Trophoblast cell (in vitro differentiated cells and primary cell): Measurements from ENCODE around the gene DOK5.

Experiments used
- DNase-seq, 2 donors: peaks; one replicate each; pipeline ENCODE4 v3.0.0-alpha.2; 2016
- H2AFZ ChIP-seq: 2 replicates; pipeline ENCODE4 v1.6.1; 2013; ENCODE audit warnings: low read length, moderate library complexity, mild to moderate bottlenecking; ENCODE audit not compliant: insufficient read depth, poor library complexity
- H2AK5ac ChIP-seq: 2 replicates; pipeline ENCODE4 v1.6.1; 2013; ENCODE audit warnings: mild to moderate bottlenecking, low read length
- H2BK120ac ChIP-seq: 2 replicates; pipeline ENCODE4 v1.6.1; 2013; ENCODE audit warnings: low read length, mild to moderate bottlenecking, moderate library complexity; ENCODE audit not compliant: insufficient read depth, poor library complexity
- H2BK12ac ChIP-seq: 2 replicates; pipeline ENCODE4 v1.6.1; 2013; ENCODE audit warnings: mild to moderate bottlenecking, low read length, moderate library complexity
- H2BK5ac ChIP-seq: 2 replicates; pipeline ENCODE4 v1.6.1; 2013; ENCODE audit warnings: low read length, low read depth, moderate library complexity, mild to moderate bottlenecking; ENCODE audit not compliant: poor library complexity
- H3K14ac ChIP-seq: 2 replicates; pipeline ENCODE4 v1.6.1; 2013; ENCODE audit warnings: mild to moderate bottlenecking, low read length
- H3K18ac ChIP-seq: 2 replicates; pipeline ENCODE4 v1.6.1; 2013; ENCODE audit warnings: mild to moderate bottlenecking, low read length
- H3K23ac ChIP-seq: 2 replicates; pipeline ENCODE4 v1.6.1; 2013; ENCODE audit warnings: low read length
- H3K27ac ChIP-seq: 2 replicates; pipeline ENCODE4 v1.5.1; 2013; ENCODE audit warnings: low read depth, mild to moderate bottlenecking, inconsistent platforms, low read length, moderate library complexity
- H3K27me3 ChIP-seq: 2 replicates; pipeline ENCODE4 v1.6.1; 2013; ENCODE audit warnings: inconsistent platforms, mild to moderate bottlenecking, low read length, moderate library complexity; ENCODE audit not compliant: insufficient read depth
- H3K36me3 ChIP-seq, 2 experiments: 1 replicate in 1 of 2; 2 replicates in 1 of 2; pipeline ENCODE4 v1.6.1; 2013; ENCODE audit warnings: low read length in 2 of 2, mild to moderate bottlenecking in 2 of 2, moderate library complexity in 1 of 2; ENCODE audit not compliant: insufficient read depth in 2 of 2, control insufficient read depth in 1 of 2
- H3K4ac ChIP-seq: 2 replicates; pipeline ENCODE4 v1.6.1; 2013; ENCODE audit warnings: low read depth, mild to moderate bottlenecking, low read length, moderate library complexity
- H3K4me1 ChIP-seq, 2 experiments: 1 replicate in 1 of 2; 2 replicates in 1 of 2; pipeline ENCODE4 v1.6.1; 2013; ENCODE audit warnings: low read length in 2 of 2, mild to moderate bottlenecking in 2 of 2, moderate library complexity in 1 of 2; ENCODE audit not compliant: insufficient read depth in 2 of 2, control insufficient read depth in 1 of 2
- H3K4me2 ChIP-seq: 2 replicates; pipeline ENCODE4 v1.6.1; 2013; ENCODE audit warnings: inconsistent platforms, mild to moderate bottlenecking, low read length, moderate library complexity
- H3K4me3 ChIP-seq: 2 replicates; pipeline ENCODE4 v1.5.1; 2013; ENCODE audit warnings: mild to moderate bottlenecking, low read depth, low read length, inconsistent platforms
- H3K79me1 ChIP-seq: one replicate; pipeline ENCODE4 v1.6.1; 2013; ENCODE audit warnings: low read length
- H3K79me2 ChIP-seq: 2 replicates; pipeline ENCODE4 v1.6.1; 2013; ENCODE audit warnings: low read length, mild to moderate bottlenecking; ENCODE audit not compliant: control insufficient read depth, insufficient read depth, poor library complexity
- H3K9ac ChIP-seq: 2 replicates; pipeline ENCODE4 v1.6.1; 2013; ENCODE audit warnings: mild to moderate bottlenecking, low read length
- H3K9me3 ChIP-seq: 2 replicates; pipeline ENCODE4 v1.6.1; 2013; ENCODE audit warnings: low read depth, mild to moderate bottlenecking, control low read depth, inconsistent platforms, low read length; ENCODE audit not compliant: insufficient read depth
- H4K12ac ChIP-seq: 2 replicates; pipeline ENCODE4 v1.6.1; 2013; ENCODE audit warnings: low read depth, mild to moderate bottlenecking, low read length, moderate library complexity
- H4K8ac ChIP-seq: 2 replicates; pipeline ENCODE4 v1.6.1; 2013; ENCODE audit warnings: low read depth, mild to moderate bottlenecking, low read length, moderate library complexity
- H4K91ac ChIP-seq: one replicate; pipeline ENCODE4 v1.6.1; 2013; ENCODE audit warnings: low read depth, mild to moderate bottlenecking, low read length, moderate library complexity
- WGBS: extraction: QIAGEN DNeasy Blood & Tissue Kit; methylation state at CpG from one replicate; pipeline ENCODE4 v1.1.7; 2013; ENCODE audit warnings: missing lambda C conversion rate; ENCODE audit not compliant: insufficient read length, insufficient coverage; ENCODE audit errors: extremely low coverage; 5-methylcytosine and 5-hydroxymethylcytosine counted together

Gene DOK5

GRCh38 chr20:54468082-54468481 is 7.3 kb upstream of the DOK5 start:
- no peaks in the 10 kb centered on the region for H3K4me1 ChIP-seq
- no peak overlapping the region for H3K27ac ChIP-seq
- no CpG with 5 or more reads among the region's 3 CpGs for WGBS
- no peak overlapping the region for H3K4me3 ChIP-seq
- H3K79me1 ChIP-seq: no peaks in the 10 kb centered on the region
- H4K8ac ChIP-seq: no peak overlapping the region
- no peaks in the 10 kb centered on the region for H3K79me2 ChIP-seq
- H2BK12ac ChIP-seq: no peak overlapping the region
- no peak overlapping the region for H3K18ac ChIP-seq
- H3K9ac ChIP-seq: no peak overlapping the region
- no peak overlapping the region for H2AK5ac ChIP-seq
- no peak overlapping the region for H4K91ac ChIP-seq
- no peak overlapping the region for H3K4ac ChIP-seq
- no peak overlapping the region for H3K14ac ChIP-seq
- no peak overlapping the region for H2AFZ ChIP-seq
- no peak overlapping the region for H2BK5ac ChIP-seq
- no peak overlapping the region for H3K23ac ChIP-seq
- no peaks in the 10 kb centered on the region for H3K27me3 ChIP-seq
- H3K36me3 ChIP-seq: no peaks in the 10 kb centered on the region
- DNase-seq: no peak
- no peak overlapping the region for H3K4me2 ChIP-seq
- H3K9me3 ChIP-seq: no peaks in the 10 kb centered on the region
- H2BK120ac ChIP-seq: no peak overlapping the region
- no peak overlapping the region for H4K12ac ChIP-seq

DNA sequence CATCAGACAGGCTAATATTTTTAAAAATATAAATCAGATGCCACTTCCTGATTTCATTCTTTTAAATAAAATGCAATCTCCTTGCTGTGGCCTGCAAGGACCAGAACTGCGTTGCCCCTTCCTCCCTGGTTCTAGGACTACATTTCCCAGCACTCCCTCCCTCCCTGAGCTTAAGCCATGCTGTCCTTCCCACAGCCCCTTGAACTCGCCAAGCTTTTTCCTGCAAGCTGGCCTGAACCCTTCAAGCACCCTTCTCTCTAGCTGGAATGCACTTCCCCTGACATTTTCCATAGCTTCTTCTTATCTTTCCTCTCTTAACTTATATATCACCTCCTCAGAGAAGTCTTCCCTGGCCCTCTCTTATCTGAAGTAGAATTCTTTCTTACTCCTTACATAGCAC is 6.1 kb upstream of the DOK5 start:
- DNase-seq: no peak
- Histone ChIP-seq H3K79me2 (no peaks in the 10 kb centered on the region), H3K4me3 (no peak overlapping the region), H2BK5ac (no peak overlapping the region), H4K91ac (no peak overlapping the region), H3K4me2 (no peak overlapping the region), H2AK5ac (no peak overlapping the region), H3K4me1 (no peaks in the 10 kb centered on the region), H3K9ac (no peak overlapping the region), H4K12ac (no peak overlapping the region), H3K36me3 (no peaks in the 10 kb centered on the region), H3K79me1 (no peaks in the 10 kb centered on the region), H2BK120ac (no peak overlapping the region), H3K27me3 (no peaks in the 10 kb centered on the region), H4K8ac (no peak overlapping the region), H2AFZ (no peak overlapping the region), H3K27ac (no peak overlapping the region), H2BK12ac (no peak overlapping the region), H3K4ac (no peak overlapping the region), H3K14ac (no peak overlapping the region), H3K9me3 (no peaks in the 10 kb centered on the region), H3K18ac (no peak overlapping the region), H3K23ac (no peak overlapping the region)
- WGBS: no CpG with 5 or more reads among the region's 2 CpGs

DNA sequence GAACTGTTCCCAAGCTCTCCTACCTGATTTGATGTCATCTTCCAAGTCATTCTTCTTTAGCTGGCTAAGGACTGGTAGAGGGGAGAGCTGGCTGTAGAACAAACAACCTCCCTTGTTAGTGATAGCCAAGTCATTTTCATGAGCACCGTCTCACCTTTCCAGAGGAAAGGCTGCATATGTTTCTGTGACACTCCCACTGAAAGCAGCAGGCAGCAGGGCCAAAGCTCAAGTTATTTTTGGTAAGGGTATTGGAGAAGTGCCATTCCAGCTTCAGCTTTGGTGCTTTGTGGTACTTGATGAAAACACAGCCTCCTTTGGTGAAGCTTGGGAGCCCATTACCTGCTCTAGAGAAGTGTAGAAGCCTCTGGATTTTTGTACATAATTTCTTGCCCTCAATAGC is 5.4 kb upstream of the DOK5 start:
- no peaks in the 10 kb centered on the region for H3K79me2 ChIP-seq
- no peak overlapping the region for H3K4me3 ChIP-seq
- H3K27me3 ChIP-seq: no peaks in the 10 kb centered on the region
- H3K79me1 ChIP-seq: no peaks in the 10 kb centered on the region
- H3K27ac ChIP-seq: no peak overlapping the region
- H2AK5ac ChIP-seq: no peak overlapping the region
- no peak overlapping the region for H3K9ac ChIP-seq
- no peak overlapping the region for H2BK120ac ChIP-seq
- DNase-seq: no peak
- no peak overlapping the region for H3K18ac ChIP-seq
- H3K4me1 ChIP-seq: no peaks in the 10 kb centered on the region
- no peak overlapping the region for H4K12ac ChIP-seq
- no peaks in the 10 kb centered on the region for H3K9me3 ChIP-seq
- H3K36me3 ChIP-seq: no peaks in the 10 kb centered on the region
- no peak overlapping the region for H3K23ac ChIP-seq
- H4K8ac ChIP-seq: no peak overlapping the region
- no peak overlapping the region for H2AFZ ChIP-seq
- no peak overlapping the region for H3K14ac ChIP-seq
- H3K4me2 ChIP-seq: no peak overlapping the region
- no peak overlapping the region for H4K91ac ChIP-seq
- WGBS: no CpG with 5 or more reads among the region's 1 CpG
- H2BK5ac ChIP-seq: no peak overlapping the region
- H2BK12ac ChIP-seq: no peak overlapping the region
- H3K4ac ChIP-seq: no peak overlapping the region

DNA sequence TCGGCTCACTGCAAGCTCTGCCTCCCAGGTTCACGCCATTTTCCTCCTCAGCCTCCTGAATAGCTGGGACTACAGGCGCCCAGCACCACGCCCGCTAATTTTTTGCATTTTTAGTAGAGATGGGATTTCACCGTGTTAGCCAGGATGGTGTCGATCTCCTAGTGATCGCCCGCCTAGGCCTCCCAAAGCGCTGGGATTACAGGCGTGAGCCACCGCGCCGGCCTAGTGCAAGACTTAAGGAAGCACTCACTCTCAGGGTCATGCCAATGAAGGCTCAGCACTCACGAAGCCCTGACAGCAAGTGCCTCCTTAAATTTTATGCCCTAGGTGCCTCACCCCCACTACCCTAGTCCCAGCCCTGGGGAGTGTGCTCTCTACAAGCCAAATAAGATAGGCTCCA is 4.7 kb upstream of the DOK5 start:
- no peak overlapping the region for H4K91ac ChIP-seq
- H2AFZ ChIP-seq: no peak overlapping the region
- no peak overlapping the region for H2BK12ac ChIP-seq
- DNase-seq: no peak
- H2BK5ac ChIP-seq: no peak overlapping the region
- no peak overlapping the region for H3K4ac ChIP-seq
- H3K9ac ChIP-seq: no peak overlapping the region
- H4K12ac ChIP-seq: no peak overlapping the region
- no peaks in the 10 kb centered on the region for H3K9me3 ChIP-seq
- no peak overlapping the region for H2AK5ac ChIP-seq
- H3K18ac ChIP-seq: no peak overlapping the region
- H3K23ac ChIP-seq: no peak overlapping the region
- WGBS: no CpG with 5 or more reads among the region's 15 CpGs
- no peak overlapping the region for H3K4me2 ChIP-seq
- H3K4me1 ChIP-seq: no peaks in the 10 kb centered on the region
- no peak overlapping the region for H2BK120ac ChIP-seq
- peaks cover 2% of the 10 kb centered on the region for H3K79me2 ChIP-seq
- no peak overlapping the region for H3K27ac ChIP-seq
- H3K36me3 ChIP-seq: no peaks in the 10 kb centered on the region
- no peak overlapping the region for H3K14ac ChIP-seq
- H4K8ac ChIP-seq: no peak overlapping the region
- no peaks in the 10 kb centered on the region for H3K27me3 ChIP-seq
- no peak overlapping the region for H3K4me3 ChIP-seq
- H3K79me1 ChIP-seq: no peaks in the 10 kb centered on the region
